ENCODE measurements around the gene NOTCH1.

DNA sequence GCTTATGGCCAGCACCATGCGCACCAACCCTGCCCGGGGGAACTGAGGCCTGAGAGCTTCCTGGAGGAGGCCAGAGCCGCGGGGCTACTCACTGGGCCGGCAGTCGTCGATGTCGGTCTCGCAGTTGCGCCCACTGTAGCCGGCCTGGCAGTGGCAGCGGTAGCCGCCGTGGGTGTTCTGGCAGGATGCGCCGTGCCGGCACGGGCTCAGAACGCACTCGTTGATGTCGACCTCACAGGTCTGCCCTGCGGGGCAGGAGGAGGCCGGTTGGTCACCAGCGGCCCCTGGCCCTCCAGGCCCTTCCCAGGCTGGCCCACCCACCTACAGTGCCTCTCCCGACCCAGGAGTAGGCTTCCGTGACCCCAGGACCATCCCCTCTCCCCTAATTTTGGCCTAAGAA, 35.3 kb downstream of the NOTCH1 start:
- TF ChIP-seq POLR2AphosphoS5 (IDR thresholded peaks at IDR 0.05; ENCODE audit: low read depth, low read length): 0 out of 2 replicates have a peak, but pooled peaks have one; percentile 8
- TF ChIP-seq POLR2A (IDR thresholded peaks at IDR 0.05; ENCODE audit: low read depth, low read length): no peak
- TF ChIP-seq TAF1 (IDR thresholded peaks at IDR 0.05; ENCODE audit: borderline replicate concordance, low read depth, low read length): no peak

All from GM12892 (cell line).